Caco-2 (cell line): ENCODE results near the gene FBXW2. TPM values are rescaled to one million over a fixed set of nuclear protein-coding genes. Genes with fewer than 3 reads are reported as not detected.

Source experiments
- BruUV-seq: library from RNA; stranded (reverse); fragments of 400-500 nt; replicated peaks from 2 replicates; lab custom pipeline; 2021; lab: Mats Ljungman, UMichigan
- CTCF ChIA-PET: fragments of 300-600 bp; sonication (Branson Sonifier 250); formaldehyde crosslinking; loops from one replicate; lab custom pipeline; 2022; ENCODE audit warnings: antibody characterized with exemption; lab: Charles Lee
- POLR2A ChIA-PET: fragments of 300-600 bp; sonication (Branson Sonifier 250); formaldehyde crosslinking; loops from one replicate; lab custom pipeline; 2022; ENCODE audit warnings: antibody characterized with exemption; lab: Charles Lee
- DNase-seq, 2 experiments: peaks; one replicate each; pipeline versions ENCODE4 v3.0.0 to v3.0.0-alpha.2; 2020 to 2022
- H3K27me3 ChIP-seq: replicated peaks from 2 replicates; pipeline ENCODE4 v1.6.0; 2011; ENCODE audit warnings: low read length; ENCODE audit not compliant: control insufficient read depth, insufficient read depth
- H3K36me3 ChIP-seq: 2 replicates; pipeline ENCODE4 v1.5.1; 2011; ENCODE audit warnings: low read length; ENCODE audit not compliant: control insufficient read depth, insufficient read depth
- H3K4me1 ChIP-seq: fragments of 250-450 bp; sonication (Bioruptor Pico); 2 replicates; pipeline ENCODE4 v1.5.1; 2020; ENCODE audit warnings: mild to moderate bottlenecking
- H3K4me3 ChIP-seq: 2 replicates; pipeline ENCODE4 v1.5.1; 2011; ENCODE audit warnings: low read depth, mild to moderate bottlenecking, control low read depth, low read length
- H3K9me3 ChIP-seq: fragments of 250-450 bp; sonication (Bioruptor Pico); 2 replicates; pipeline ENCODE4 v1.5.1; 2020; ENCODE audit warnings: mild to moderate bottlenecking, moderate library complexity
- H3K27ac Mint-ChIP-seq: one replicate; pipeline ENCODE4 v1.8.0; 2022; ENCODE audit warnings: mixed read lengths; ENCODE audit not compliant: unreplicated experiment
- H3K27me3 Mint-ChIP-seq: one replicate; pipeline ENCODE4 v1.8.0; 2022; ENCODE audit warnings: mixed read lengths; ENCODE audit not compliant: insufficient read depth, unreplicated experiment
- H3K36me3 Mint-ChIP-seq: one replicate; pipeline ENCODE4 v1.8.0; 2022; ENCODE audit warnings: mild to moderate bottlenecking, mixed read lengths; ENCODE audit not compliant: insufficient read depth, unreplicated experiment
- H3K4me1 Mint-ChIP-seq: one replicate; pipeline ENCODE4 v1.8.0; 2022; ENCODE audit warnings: low read depth, mixed read lengths; ENCODE audit not compliant: unreplicated experiment
- H3K4me3 Mint-ChIP-seq: one replicate; pipeline ENCODE4 v1.8.0; 2022; ENCODE audit warnings: mild to moderate bottlenecking, moderate library complexity, mixed read lengths; ENCODE audit not compliant: unreplicated experiment
- H3K9me3 Mint-ChIP-seq: one replicate; pipeline ENCODE4 v1.8.0; 2022; ENCODE audit warnings: mixed read lengths; ENCODE audit not compliant: unreplicated experiment
- intact Hi-C: fragments of 100-400 bp; cut with micrococcal nuclease; formaldehyde crosslinking; loops from one replicate; pipeline ENCODE4 v1.10.0; 2022; ENCODE audit not compliant: unreplicated experiment
- total RNA-seq: library from RNA; stranded (reverse); gene quantifications from 2 replicates; pipeline ENCODE4 v1.2.3, GENCODE V29; 2022
- TF ChIP-seq, protein P1 (sequence below), 2 experiments: fragments of 200-600 bp in 1 of 2; IDR thresholded peaks; 1 replicate in 1 of 2; 2 replicates in 1 of 2; pipeline versions ENCODE4 v1.5.1 to v1.8.0; 2011 to 2022; ENCODE audit warnings: antibody characterized with exemption in 1 of 2, control low read depth in 1 of 2, inconsistent platforms in 1 of 2, low read depth in 1 of 2, low read length in 1 of 2, mild to moderate bottlenecking in 1 of 2, moderate library complexity in 1 of 2; ENCODE audit not compliant: insufficient read depth in 1 of 2, severe bottlenecking in 1 of 2, unreplicated experiment in 1 of 2

Gene FBXW2
- total RNA-seq, 1 experiment from 2014 or later, result 74.3 TPM

DNA sequence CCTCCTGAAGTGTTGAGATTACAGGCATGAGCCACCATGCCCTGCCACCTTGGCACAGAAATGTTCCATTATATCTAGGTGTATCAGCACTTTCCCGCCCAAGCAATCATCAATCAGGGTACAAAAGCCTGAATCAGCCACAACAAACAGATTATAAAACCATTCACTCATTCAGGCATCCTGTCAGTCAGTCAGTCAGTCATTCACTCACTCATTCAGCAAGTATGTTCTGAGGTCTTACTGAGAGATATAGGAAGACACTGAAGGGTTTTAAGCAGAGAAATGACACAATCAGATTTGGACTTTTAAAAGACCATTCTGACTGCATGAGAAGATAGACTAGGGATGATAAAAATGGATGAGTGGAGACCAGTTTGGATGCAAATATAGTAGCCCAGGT lies 36.4 kb upstream of the FBXW2 start:
- peaks cover 81% of the 10 kb centered on the region for H3K36me3 Mint-ChIP-seq

DNA sequence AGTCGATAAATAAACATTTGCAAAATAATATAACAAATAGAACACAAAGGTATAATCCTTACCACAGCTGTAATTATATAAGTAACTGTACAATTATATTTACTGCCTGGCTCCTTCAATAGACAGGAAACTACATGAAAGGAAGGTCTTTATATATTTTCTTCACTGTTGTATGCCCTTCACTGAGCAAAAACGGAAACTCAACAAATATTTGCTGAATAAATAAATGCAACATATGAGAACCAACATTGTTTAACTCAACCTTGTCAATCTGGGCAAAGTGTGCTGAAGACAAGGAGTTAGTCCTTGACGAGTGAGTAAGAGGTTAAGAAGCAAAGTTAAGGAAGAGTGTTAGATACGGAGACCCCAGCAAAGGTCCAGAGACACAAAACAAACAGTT lies 26.9 kb upstream of the FBXW2 start:
- H3K9me3 ChIP-seq, result peaks cover 2% of the 10 kb centered on the region; the same call in 1 of the 2 replicates
- Mint-ChIP-seq H3K9me3 (no peaks in the 10 kb centered on the region), H3K4me1 (no peaks in the 10 kb centered on the region), H3K36me3 (peaks cover 76% of the 10 kb centered on the region), H3K27me3 (no peaks in the 10 kb centered on the region), H3K27ac (no peak overlapping the region), H3K4me3 (no peak overlapping the region)
- H3K4me3 ChIP-seq, result no peak overlapping the region
- CTCF ChIA-PET, result no interaction called here
- POLR2A ChIA-PET, result no interaction called here
- intact Hi-C loops, result no loop called here
- H3K36me3 ChIP-seq, result peaks cover 1% of the 10 kb centered on the region; the same call in 1 of the 2 replicates
- TF ChIP-seq, protein P1, sequence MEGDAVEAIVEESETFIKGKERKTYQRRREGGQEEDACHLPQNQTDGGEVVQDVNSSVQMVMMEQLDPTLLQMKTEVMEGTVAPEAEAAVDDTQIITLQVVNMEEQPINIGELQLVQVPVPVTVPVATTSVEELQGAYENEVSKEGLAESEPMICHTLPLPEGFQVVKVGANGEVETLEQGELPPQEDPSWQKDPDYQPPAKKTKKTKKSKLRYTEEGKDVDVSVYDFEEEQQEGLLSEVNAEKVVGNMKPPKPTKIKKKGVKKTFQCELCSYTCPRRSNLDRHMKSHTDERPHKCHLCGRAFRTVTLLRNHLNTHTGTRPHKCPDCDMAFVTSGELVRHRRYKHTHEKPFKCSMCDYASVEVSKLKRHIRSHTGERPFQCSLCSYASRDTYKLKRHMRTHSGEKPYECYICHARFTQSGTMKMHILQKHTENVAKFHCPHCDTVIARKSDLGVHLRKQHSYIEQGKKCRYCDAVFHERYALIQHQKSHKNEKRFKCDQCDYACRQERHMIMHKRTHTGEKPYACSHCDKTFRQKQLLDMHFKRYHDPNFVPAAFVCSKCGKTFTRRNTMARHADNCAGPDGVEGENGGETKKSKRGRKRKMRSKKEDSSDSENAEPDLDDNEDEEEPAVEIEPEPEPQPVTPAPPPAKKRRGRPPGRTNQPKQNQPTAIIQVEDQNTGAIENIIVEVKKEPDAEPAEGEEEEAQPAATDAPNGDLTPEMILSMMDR (IDR thresholded peaks at IDR 0.05; ENCODE audit: insufficient read depth in 1 of 2, low read depth in 1 of 2, low read length in 1 of 2, severe bottlenecking in 1 of 2, unreplicated experiment in 1 of 2), result no peak
- no TSS peak for BruUV-seq
- H3K27me3 ChIP-seq, result no peaks in the 10 kb centered on the region
- no peaks in the 10 kb centered on the region for H3K4me1 ChIP-seq
- DNase-seq, result no peak

More for the DNA sequence above, 36.4 kb upstream of the FBXW2 start:
- ChIA-PET CTCF (no interaction called here), POLR2A (no interaction called here)
- Histone ChIP-seq H3K36me3 (peaks cover 4% of the 10 kb centered on the region), H3K4me3 (no peak overlapping the region), H3K27me3 (no peaks in the 10 kb centered on the region), H3K4me1 (no peaks in the 10 kb centered on the region), H3K9me3 (peaks cover 9% of the 10 kb centered on the region)
- TF ChIP-seq, protein P1 (IDR thresholded peaks at IDR 0.05; ENCODE audit: insufficient read depth in 1 of 2, low read depth in 1 of 2, low read length in 1 of 2, severe bottlenecking in 1 of 2, unreplicated experiment in 1 of 2), result no peak
- Mint-ChIP-seq H3K9me3 (no peaks in the 10 kb centered on the region), H3K4me1 (no peaks in the 10 kb centered on the region), H3K27me3 (no peaks in the 10 kb centered on the region), H3K27ac (no peak overlapping the region), H3K4me3 (no peak overlapping the region)
- intact Hi-C loops, result no loop called here
- no peak for DNase-seq
- BruUV-seq, result no TSS peak

DNA sequence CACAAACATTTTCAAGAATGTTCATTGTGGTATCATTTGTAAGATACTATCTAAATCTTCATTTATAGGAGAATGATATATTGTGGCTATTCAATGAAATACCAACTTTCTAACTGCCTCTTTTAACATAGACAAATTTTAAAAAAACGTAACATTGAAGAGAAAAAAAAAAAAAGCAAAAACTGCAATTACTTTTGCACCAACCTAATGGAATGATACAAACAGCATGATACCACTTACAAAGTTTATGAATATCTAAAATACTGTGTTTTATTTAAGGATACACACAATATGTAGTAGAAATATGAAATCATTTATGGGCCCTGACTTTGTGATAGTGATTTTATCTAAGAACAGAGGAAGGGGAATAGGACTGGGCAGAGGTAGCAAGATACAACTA lies 25.4 kb upstream of the FBXW2 start:
- intact Hi-C loops, result no loop called here
- CTCF ChIA-PET, result no interaction called here
- H3K4me1 Mint-ChIP-seq, result no peaks in the 10 kb centered on the region

More for the DNA sequence above, 25.4 kb upstream of the FBXW2 start:
- Histone ChIP-seq H3K36me3 (peaks cover 1% of the 10 kb centered on the region; the same call in 1 of the 2 replicates), H3K4me1 (no peaks in the 10 kb centered on the region), H3K9me3 (no peaks in the 10 kb centered on the region; the same call in 1 of the 2 replicates), H3K4me3 (no peak overlapping the region), H3K27me3 (no peaks in the 10 kb centered on the region)
- POLR2A ChIA-PET, result no interaction called here
- H3K9me3 Mint-ChIP-seq, result no peaks in the 10 kb centered on the region
- no TSS peak for BruUV-seq
- H3K27me3 Mint-ChIP-seq, result no peaks in the 10 kb centered on the region
- peaks cover 61% of the 10 kb centered on the region for H3K36me3 Mint-ChIP-seq
- H3K27ac Mint-ChIP-seq, result no peak overlapping the region
- DNase-seq, result no peak
- H3K4me3 Mint-ChIP-seq, result no peak overlapping the region
- TF ChIP-seq, protein P1 (IDR thresholded peaks at IDR 0.05; ENCODE audit: insufficient read depth in 1 of 2, low read depth in 1 of 2, low read length in 1 of 2, severe bottlenecking in 1 of 2, unreplicated experiment in 1 of 2), result no peak
